Activated CD8-positive, alpha-beta memory T cell treated with anti-CD3 and anti-CD28 coated beads for 36 hours (primary cell): Measurements from ENCODE around the gene FXR2. TPM values are rescaled to one million over a fixed set of nuclear protein-coding genes. Genes with fewer than 3 reads are reported as not detected.

Source experiments
- CTCF ChIA-PET: fragments of 350-600 bp; sonication (Branson Sonifier 250); formaldehyde crosslinking; loops from one replicate; lab custom pipeline; 2021; ENCODE audit warnings: antibody characterized with exemption; lab: Charles Lee
- POLR2A ChIA-PET: fragments of 350-600 bp; sonication (Branson Sonifier 250); formaldehyde crosslinking; loops from one replicate; lab custom pipeline; 2021; ENCODE audit warnings: antibody characterized with exemption; lab: Charles Lee
- total RNA-seq, 2 experiments: library from RNA; stranded (reverse); gene quantifications; one replicate each; pipeline ENCODE4 v1.2.3, GENCODE V29; 2021

Gene FXR2
- total RNA-seq, 2 experiments from 2014 or later, result 46.4 to 47.2 TPM

DNA sequence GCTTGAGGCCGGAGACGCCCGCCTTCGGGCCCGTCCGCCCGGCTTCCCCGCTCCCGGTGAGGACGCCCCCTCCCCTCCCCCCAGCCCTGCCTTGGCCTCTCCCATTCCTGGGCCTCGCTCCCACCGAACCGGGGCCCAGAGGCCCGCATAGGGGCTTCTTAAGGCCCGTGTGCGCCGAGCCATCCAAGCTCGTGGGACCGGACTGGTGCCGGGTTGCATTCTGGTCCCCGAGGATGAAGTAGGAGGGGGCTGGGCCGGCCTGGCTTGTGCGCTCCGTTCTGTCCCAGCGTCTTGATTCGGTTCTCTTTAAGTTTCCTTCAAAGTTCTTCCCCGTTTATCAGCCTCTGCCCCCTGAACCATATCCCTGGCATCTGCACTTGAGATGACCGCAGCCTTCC, 52.5 kb downstream of the FXR2 start:
- ChIA-PET CTCF (interaction anchor here (2.2 to 3.1 kb wide), 6 partner anchors 9 to 126 kb away, joined by 8 to 29 read pairs (median 22); partner anchors contain the start of genes SOX15 and TMEM102), POLR2A (interaction anchor here (0.6 to 1.9 kb wide), 5 partner anchors 13 to 296 kb away, joined by 5 to 10 read pairs (median 6); partner anchors contain the start of gene MPDU1)

DNA sequence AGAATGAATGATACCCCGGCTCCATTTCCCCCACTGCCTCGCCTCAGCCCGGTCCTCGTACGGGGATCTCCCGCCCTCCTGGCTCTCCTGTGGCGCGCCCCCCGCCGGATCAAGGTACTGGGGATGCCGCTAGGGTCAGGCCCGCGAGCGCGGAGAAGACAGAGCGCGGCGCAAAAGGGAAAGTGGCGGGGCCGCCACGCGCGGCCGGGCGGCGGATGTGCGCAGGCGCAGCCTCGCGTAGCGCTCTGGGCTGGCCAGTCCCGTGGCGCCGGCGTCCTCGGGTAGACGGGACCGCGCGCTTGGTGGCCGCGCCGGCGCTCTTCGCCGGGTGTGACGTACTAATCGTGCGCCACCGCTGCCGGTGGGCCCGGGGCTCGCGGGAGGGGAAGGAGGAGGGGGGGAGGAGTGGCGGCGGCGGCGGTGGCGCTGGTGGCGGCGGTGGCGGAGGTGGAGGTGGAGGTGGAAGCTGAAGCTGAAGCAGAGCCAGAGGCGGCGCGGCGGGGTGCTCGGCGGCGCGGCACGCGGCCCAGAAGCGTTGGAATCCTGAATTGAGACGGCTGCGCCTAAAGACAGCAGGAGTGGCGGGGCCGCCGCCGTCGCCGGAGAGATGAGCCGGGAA, 53.0 kb downstream of the FXR2 start, which contains the start of gene SENP3:
TSS of gene SENP3 (plus strand) at position 331 of the 619 bp plus-strand sequence. CDS start 1,158 bp downstream, outside the sequence.
- CTCF ChIA-PET, result interaction anchor here (0.6 to 3.1 kb wide), 35 partner anchors 9 to 526 kb away, joined by 3 to 36 read pairs (median 5); partner anchors contain the start of genes CD68, MPDU1, NEURL4 and POLR2A
- POLR2A ChIA-PET, result interaction anchor here (0.6 to 1.9 kb wide), 8 partner anchors 14 to 296 kb away, joined by 3 to 10 read pairs (median 6); partner anchors contain the start of genes MPDU1, TMEM102 and TP53

DNA sequence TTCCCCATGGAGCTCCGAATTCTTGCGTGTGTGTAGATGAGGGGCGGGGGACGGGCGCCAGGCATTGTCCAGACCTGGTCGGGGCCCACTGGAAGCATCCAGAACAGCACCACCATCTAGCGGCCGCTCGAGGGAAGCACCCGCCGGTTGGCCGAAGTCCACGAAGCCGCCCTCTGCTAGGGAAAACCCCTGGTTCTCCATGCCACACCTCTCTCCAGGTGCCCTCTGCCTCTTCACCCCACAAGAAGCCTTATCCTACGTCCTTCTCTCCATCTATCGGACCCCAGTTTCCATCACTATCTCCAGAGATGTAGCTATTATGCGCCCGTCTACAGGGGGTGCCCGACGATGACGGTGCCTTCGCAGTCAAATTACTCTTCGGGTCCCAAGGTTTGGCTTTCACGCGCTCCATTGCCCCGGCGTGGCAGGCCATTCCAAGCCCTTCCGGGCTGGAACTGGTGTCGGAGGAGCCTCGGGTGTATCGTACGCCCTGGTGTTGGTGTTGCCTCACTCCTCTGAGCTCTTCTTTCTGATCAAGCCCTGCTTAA, 53.6 kb downstream of the FXR2 start:
- ChIA-PET CTCF (interaction anchor here (0.6 to 3.1 kb wide), 47 partner anchors 9 to 526 kb away, joined by 3 to 36 read pairs (median 4); partner anchors contain the start of genes ACAP1, CD68, MPDU1 and NEURL4), POLR2A (interaction anchor here (0.7 to 1.9 kb wide), 8 partner anchors 8 to 126 kb away, joined by 3 to 10 read pairs (median 4); partner anchors contain the start of genes MPDU1, TMEM102 and TP53)

DNA sequence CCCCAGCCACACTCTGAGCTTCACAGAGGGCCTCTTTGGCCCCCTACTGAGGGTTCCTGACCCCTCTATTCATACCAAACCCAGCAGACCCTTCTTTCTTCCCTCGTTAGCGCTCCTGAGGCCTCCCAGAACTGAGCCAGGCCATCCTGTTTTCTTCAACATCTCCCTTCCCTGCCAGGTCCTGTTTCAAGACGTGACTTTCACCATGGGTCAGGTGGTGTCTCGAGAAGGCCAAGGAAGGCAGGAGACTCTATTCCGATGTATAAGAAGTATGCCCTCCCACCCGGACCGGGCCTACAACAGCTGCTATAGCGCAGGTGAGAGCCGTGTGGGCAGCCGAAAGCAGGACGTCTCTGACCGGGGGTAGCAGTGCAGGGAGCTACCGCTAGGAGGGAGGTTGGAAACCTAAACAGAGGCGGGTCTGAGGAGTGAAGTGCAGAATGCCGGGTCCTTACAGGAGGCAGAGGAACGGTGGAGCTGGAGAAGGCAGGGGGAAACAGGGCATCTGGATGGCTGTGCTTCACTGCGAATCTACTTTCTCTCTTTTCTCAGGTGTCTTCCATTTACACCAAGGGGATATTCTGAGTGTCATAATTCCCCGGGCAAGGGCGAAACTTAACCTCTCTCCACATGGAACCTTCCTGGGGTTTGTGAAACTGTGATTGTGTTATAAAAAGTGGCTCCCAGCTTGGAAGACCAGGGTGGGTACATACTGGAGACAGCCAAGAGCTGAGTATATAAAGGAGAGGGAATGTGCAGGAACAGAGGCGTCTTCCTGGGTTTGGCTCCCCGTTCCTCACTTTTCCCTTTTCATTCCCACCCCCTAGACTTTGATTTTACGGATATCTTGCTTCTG, 54.3 kb downstream of the FXR2 start:
- ChIA-PET POLR2A (interaction anchor here (0.7 to 1.9 kb wide), 7 partner anchors 8 to 127 kb away, joined by 3 to 10 read pairs (median 4); partner anchors contain the start of genes MPDU1, TMEM102 and TP53), CTCF (interaction anchor here (0.6 to 3.1 kb wide), 42 partner anchors 8 to 296 kb away, joined by 3 to 36 read pairs (median 5); partner anchors contain the start of genes ACAP1, CD68, NEURL4 and POLR2A)

DNA sequence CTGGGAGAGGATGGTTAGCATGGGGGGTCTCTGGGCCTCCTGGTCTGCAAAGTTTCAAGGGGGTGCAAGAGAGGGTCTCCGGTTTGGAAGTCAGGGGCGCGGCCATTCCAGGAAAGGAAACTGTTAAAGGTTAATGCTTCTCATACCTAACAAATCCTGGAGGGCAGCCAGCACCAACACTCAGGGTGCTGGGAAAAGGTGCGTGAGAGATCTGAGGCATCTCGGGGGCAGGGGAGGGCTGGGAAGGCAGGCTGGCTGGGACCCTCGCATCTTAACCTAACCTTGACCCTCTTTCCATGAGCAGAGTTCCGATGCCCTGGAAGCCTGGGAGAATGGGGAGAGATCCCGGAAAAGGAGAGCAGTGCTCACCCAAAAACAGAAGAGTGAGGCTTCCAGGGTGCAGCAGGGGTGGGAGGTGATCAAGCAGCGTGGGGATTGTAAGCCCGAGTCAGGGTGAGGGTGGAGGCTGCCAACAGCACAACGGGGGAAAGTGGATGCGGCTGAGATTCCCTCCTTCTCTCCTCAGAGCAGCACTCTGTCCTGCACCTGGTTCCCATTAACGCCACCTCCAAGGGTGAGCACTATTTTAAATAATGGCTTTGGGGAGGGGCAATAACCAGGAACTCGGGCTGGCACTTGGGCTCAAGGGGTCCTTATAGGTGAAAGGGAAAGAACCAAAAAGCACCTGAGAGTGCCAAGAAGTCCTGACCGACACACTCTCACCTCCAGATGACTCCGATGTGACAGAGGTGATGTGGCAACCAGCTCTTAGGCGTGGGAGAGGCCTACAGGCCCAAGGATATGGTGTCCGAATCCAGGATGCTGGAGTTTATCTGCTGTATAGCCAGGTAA, 55.2 kb downstream of the FXR2 start:
- CTCF ChIA-PET, result interaction anchor here (0.9 to 3.1 kb wide), 25 partner anchors 7 to 295 kb away, joined by 3 to 36 read pairs (median 8); partner anchors contain the start of genes ACAP1, CD68, NEURL4 and POLR2A
- POLR2A ChIA-PET, result no interaction called here

DNA sequence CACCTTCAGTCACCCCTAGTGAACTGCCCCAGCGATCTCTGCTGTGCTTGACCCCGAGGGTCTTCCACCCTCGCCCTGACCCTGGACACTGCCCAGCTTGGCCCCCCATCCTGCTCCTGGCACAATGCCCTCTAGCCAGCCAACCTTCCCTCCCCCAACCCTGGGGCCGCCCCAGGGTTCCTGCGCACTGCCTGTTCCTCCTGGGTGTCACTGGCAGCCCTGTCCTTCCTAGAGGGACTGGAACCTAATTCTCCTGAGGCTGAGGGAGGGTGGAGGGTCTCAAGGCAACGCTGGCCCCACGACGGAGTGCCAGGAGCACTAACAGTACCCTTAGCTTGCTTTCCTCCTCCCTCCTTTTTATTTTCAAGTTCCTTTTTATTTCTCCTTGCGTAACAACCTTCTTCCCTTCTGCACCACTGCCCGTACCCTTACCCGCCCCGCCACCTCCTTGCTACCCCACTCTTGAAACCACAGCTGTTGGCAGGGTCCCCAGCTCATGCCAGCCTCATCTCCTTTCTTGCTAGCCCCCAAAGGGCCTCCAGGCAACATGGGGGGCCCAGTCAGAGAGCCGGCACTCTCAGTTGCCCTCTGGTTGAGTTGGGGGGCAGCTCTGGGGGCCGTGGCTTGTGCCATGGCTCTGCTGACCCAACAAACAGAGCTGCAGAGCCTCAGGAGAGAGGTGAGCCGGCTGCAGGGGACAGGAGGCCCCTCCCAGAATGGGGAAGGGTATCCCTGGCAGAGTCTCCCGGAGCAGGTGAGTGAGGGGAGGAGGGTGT, 56.0 kb downstream of the FXR2 start, which contains the start of gene TNFSF13:
TSS of gene TNFSF13 (plus strand) at position 207 of the 776 bp plus-strand sequence. CDS start at position 497, 290 bp downstream.
- CTCF ChIA-PET, result interaction anchor here (0.8 to 2.9 kb wide), 5 partner anchors 21 to 122 kb away, joined by 3 to 7 read pairs (median 3); partner anchors contain the start of genes CD68 and FXR2
- POLR2A ChIA-PET, result no interaction called here

DNA sequence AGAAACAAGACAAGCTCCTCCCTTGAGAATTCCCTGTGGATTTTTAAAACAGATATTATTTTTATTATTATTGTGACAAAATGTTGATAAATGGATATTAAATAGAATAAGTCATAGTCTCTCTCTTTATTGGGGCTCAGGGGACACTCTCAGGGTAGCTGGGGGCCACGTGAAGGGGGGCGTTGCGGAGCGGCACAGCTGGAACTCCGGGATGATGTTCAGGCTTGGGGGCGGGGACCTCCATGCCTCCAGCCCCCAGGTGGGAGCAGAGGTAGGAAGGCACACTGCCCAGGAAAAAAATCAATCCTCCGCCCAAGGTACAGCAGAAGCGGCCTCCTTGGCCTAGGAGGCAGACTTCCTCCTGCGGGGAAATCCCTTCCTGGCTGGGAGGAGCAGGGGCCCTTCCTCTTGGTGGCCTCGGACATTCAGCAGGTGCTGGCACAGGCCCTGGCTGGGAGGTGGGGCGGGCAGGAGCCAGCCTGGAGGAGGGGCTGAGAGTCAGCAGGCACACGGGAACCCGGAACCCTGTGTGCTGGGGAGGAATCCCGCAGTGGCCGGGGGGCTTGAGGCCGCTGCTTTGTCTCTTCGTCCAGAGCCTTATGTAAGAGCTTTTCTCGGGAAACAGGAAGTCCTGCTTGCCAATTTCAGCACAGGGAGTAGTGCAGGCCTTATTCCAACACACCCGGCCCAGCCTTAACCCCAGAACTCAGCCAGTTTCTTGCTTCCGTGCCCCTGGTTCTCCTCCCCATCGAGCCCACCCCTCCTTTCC, 56.7 kb downstream of the FXR2 start:
- CTCF ChIA-PET, result interaction anchor here (0.8 to 2.9 kb wide), 7 partner anchors 22 to 262 kb away, joined by 3 to 7 read pairs (median 3); partner anchors contain the start of genes CD68 and FXR2
- POLR2A ChIA-PET, result no interaction called here

DNA sequence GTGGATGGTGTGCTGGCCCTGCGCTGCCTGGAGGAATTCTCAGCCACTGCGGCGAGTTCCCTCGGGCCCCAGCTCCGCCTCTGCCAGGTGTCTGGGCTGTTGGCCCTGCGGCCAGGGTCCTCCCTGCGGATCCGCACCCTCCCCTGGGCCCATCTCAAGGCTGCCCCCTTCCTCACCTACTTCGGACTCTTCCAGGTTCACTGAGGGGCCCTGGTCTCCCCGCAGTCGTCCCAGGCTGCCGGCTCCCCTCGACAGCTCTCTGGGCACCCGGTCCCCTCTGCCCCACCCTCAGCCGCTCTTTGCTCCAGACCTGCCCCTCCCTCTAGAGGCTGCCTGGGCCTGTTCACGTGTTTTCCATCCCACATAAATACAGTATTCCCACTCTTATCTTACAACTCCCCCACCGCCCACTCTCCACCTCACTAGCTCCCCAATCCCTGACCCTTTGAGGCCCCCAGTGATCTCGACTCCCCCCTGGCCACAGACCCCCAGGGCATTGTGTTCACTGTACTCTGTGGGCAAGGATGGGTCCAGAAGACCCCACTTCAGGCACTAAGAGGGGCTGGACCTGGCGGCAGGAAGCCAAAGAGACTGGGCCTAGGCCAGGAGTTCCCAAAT, 57.4 kb downstream of the FXR2 start:
- POLR2A ChIA-PET, result no interaction called here

DNA sequence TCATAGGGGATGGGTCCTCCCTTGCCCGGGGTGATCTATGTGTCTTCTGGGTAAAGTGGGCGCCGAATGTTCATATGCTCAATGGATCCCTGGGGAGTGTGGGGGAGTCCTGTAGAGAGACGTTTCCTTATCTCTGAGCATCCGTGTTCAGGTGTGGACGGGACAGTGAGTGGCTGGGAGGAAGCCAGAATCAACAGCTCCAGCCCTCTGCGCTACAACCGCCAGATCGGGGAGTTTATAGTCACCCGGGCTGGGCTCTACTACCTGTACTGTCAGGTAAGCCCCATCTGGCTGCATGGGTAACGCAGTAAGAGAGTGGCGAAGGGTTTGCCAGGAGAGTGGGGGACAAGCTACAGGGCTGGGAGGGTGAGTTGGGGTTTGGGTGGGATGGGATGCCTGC, 58.1 kb downstream of the FXR2 start:
- POLR2A ChIA-PET, result interaction anchor here (0.6 kb wide), 1 partner anchor 10 kb away, joined by 4 read pairs; no protein-coding TSS in a partner anchor

More for the DNA sequence above, 57.4 kb downstream of the FXR2 start:
- CTCF ChIA-PET, result interaction anchor here (1.3 to 2.9 kb wide), 4 partner anchors 32 to 261 kb away, joined by 3 to 7 read pairs (median 4); partner anchors contain the start of gene FXR2

DNA sequence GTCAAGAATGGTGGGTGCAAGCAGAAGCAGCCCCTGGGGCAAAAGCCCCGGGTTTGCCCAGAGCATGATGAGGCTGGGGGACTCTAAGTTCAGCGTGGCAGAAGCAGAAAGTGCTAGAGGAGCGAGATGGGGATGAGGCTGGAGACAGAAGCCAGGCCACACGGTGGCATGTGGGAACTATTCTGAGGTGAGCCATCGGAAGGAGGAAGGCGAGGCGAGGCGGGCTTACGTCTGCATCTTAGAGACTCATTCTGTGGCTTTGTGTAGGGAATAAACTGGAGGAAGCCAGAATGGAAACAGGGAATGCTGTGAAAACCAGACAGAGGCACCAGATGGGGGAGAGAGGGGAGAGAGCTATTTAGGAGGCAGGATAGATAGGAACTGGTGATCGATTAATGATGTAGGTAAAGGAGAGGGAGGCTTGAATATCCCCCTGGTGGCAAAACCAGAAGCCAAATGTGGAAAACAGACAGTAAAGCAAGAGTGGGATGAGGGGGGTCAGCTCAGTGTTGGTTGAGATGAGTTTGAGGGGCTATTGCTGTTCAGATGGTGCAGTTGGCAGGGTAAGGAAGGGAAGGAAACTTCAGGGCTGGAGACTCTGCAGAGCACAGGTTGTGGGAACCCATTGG, 59.3 kb downstream of the FXR2 start:
- CTCF ChIA-PET, result interaction anchor here (0.6 kb wide), 1 partner anchor 56 kb away, joined by 3 read pairs; no protein-coding TSS in a partner anchor
- POLR2A ChIA-PET, result no interaction called here

More for the DNA sequence above, 58.1 kb downstream of the FXR2 start:
- CTCF ChIA-PET, result interaction anchor here (1.3 to 2.9 kb wide), 3 partner anchors 31 to 260 kb away, joined by 3 to 7 read pairs (median 4); no protein-coding TSS in a partner anchor

DNA sequence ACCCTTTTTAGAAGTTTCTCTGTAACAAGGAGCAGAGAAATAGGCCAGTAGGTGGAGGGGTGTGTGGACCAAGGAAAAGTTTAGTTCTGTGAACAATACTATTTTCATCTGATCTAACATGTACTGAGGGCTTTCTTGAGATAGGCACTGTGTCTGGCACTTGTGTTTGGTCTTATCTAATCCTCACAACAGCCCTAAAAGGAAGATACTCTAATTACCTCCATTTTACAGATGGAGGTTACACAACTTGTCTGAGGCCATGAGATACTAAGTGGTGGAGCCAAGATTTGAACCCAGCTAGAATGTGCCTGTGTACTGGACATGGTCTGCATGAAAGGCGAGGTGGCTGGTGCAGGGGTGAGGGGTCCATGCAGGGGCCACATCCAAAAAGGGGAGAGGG, 61.3 kb downstream of the FXR2 start:
- ChIA-PET POLR2A (no interaction called here), CTCF (interaction anchor here (0.7 to 1.7 kb wide), 6 partner anchors 29 to 116 kb away, joined by 3 to 7 read pairs (median 4); partner anchors contain the start of gene MPDU1)

DNA sequence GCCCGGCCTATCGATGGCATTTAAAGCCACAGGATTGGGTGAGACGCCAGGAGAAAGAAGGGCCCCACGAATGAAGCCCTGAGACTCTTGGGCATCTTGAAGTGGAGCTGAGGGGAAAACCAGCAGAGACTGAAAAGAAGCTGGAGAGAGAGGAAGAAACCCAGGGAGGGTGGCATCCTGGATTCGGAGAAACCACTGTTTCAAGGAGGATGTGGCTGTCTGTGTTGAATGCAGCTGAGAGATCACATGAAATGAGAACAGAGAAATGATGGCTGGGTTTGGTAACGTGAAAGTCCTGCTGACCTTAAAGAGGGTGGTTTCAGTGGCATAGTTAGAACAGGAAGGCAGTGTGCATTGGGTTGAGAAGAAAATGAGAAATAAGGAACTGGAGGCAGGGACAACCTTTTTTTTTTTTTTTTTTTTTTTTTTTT, 62.1 kb downstream of the FXR2 start:
- CTCF ChIA-PET, result interaction anchor here (0.7 to 1.7 kb wide), 9 partner anchors 8 to 583 kb away, joined by 3 to 10 read pairs (median 4); partner anchors contain the start of gene SENP3
- POLR2A ChIA-PET, result interaction anchor here (0.6 to 1.0 kb wide), 4 partner anchors 8 to 146 kb away, joined by 3 to 10 read pairs (median 4); no protein-coding TSS in a partner anchor

DNA sequence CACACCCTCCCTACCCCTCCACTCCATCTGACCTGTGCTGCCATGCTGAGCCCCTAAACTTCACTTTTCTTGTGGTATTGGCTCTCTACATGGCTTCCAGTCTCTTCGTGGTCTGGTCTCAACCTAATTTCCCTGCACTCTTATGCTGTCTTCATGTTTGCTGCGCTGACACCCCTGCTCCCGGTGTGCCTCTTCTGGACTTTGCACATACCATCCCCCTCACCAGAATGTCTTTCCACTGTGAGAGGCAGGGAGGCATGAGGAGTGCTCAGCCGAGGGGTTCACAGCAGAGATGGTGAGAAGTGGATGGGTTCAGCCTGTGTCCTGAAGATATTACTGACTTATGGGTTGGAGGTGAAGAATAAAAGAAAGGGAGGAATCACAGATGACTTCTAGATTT, 63.3 kb downstream of the FXR2 start:
- ChIA-PET CTCF (interaction anchor here (1.6 to 3.6 kb wide), 3 partner anchors 9 to 28 kb away, joined by 4 to 15 read pairs (median 10); partner anchors contain the start of gene SENP3), POLR2A (interaction anchor here (0.6 kb wide), 1 partner anchor 19 kb away, joined by 3 read pairs; no protein-coding TSS in a partner anchor)

DNA sequence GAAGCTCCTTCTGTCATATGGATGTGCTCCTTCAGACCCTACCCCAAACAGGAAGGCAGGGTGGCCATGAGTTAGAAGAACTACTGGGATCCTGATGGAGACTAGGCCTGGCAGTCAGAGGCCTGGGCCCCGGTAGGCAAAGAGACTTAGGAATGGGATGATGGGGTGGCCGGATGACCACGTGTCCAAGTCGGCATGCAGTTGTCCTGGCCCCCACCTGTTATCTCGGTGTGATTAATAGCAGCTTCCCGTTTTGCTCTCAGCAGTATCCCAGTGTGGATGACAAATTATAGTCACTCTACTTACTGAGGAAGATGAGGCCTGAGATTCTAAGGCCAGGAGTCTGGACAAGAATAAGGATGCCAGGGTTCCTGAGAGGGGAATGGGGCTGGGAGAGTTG, 64.4 kb downstream of the FXR2 start:
- ChIA-PET CTCF (interaction anchor here (1.1 to 3.6 kb wide), 5 partner anchors 10 to 136 kb away, joined by 3 to 15 read pairs (median 5); partner anchors contain the start of gene ZBTB4), POLR2A (no interaction called here)
